Pancreas (tissue), 10 donors: Measurements from ENCODE around the gene RASL11B. TPM values are rescaled to one million over a fixed set of nuclear protein-coding genes. Genes with fewer than 3 reads are reported as not detected.

Experiments
- ATAC-seq, 4 donors: fragments of 200-7000 bp; cut with Tn5 transposase; one replicate each; pipeline versions ENCODE4 v1.8.0 to v1.9.1; 2020; ENCODE audit warnings: mild to moderate bottlenecking in 4 of 4, moderate library complexity in 4 of 4
- DNase-seq, 6 donors: peaks; one replicate each; pipeline ENCODE4 v3.0.0-alpha.2; 2020
- FAIRE-seq: peaks from 2 replicates; lab custom pipeline; 2012; peaks lifted over from hg19 to GRCh38; lab: Jason Lieb, UNC
- H3K27ac ChIP-seq, 4 donors: fragments of 200-600 bp; sonication (generic); 1 replicate in 3 of 4; 2 replicates in 1 of 4; pipeline versions ENCODE4 v1.5.0 to v1.8.0; 2020
- H3K27me3 ChIP-seq, 4 donors: fragments of 200-600 bp; one replicate each; pipeline ENCODE4 v1.8.0; 2021
- H3K36me3 ChIP-seq, 3 donors: fragments of 200-600 bp; sonication (generic) in 1 of 3; one replicate each; pipeline versions ENCODE4 v1.5.0 to v1.8.0; 2020 to 2021
- H3K4me1 ChIP-seq, 3 donors: fragments of 200-600 bp; one replicate each; pipeline ENCODE4 v1.8.0; 2021
- H3K4me3 ChIP-seq, 4 donors: fragments of 200-600 bp; sonication (generic) in 2 of 4; one replicate each; pipeline versions ENCODE4 v1.5.0 to v1.8.0; 2020 to 2021
- H3K9me3 ChIP-seq, 4 donors: fragments of 200-600 bp; one replicate each; pipeline ENCODE4 v1.8.0; 2021
- WGBS, 2 donors: extraction: QIAGEN DNeasy Blood & Tissue Kit; methylation state at CpG; one replicate each; pipeline ENCODE4 v1.1.7; 2013; 5-methylcytosine and 5-hydroxymethylcytosine counted together
- intact Hi-C, 3 donors: fragments of 100-400 bp; cut with DNase I; formaldehyde crosslinking; loops; one replicate each; pipeline versions ENCODE4 v1.11.1 to v1.14.2; 2022
- polyA plus RNA-seq, 2 donors: library from polyadenylated mRNA; stranded (reverse); fragments of 200-250 nt; gene quantifications; one replicate each; pipeline ENCODE4 v1.2.3, GENCODE V29; 2013
- total RNA-seq, 6 donors: library from RNA; stranded (reverse); fragmentation: NEBNext Ultra II Directional in 4 of 6; extraction: Animal tissue kit (Norgen Biotek cat#: 25700) in 4 of 6; gene quantifications; one replicate each; pipeline versions ENCODE4 v1.2.1 to v1.2.4, GENCODE V29; 2021 to 2023
- TF ChIP-seq, protein P1 (sequence below), 4 donors: fragments of 200-600 bp; sonication (generic) in 3 of 4; IDR thresholded peaks; one replicate each; pipeline versions ENCODE4 v1.5.0 to v1.8.0; 2021; ENCODE audit warnings: antibody characterized with exemption in 4 of 4
- donor health status: healthy with polysubstance abuse.
- donor health status: DM: no; HTN: no; CAD: no; lungs with moderate emphysema.
- donor health status: DM: no; HTN: no; CAD: no.
- donor health status: control.
- donor health status: control.
- donor health status: Bipolar disorder and iron deficiency.
- donor health status: DM: yes; HTN: yes; CAD: no.
- donor health status: DM: no; HTN: no; CAD: no.
- donor health status: DM: no; HTN: no; CAD: no.
- donor health status: DM: yes; HTN: yes; CAD: no.

Gene RASL11B
- total and polyA plus RNA-seq, 8 donors: 0.19 to 2.3 (median 0.66) TPM; not detected in 1

DNA sequence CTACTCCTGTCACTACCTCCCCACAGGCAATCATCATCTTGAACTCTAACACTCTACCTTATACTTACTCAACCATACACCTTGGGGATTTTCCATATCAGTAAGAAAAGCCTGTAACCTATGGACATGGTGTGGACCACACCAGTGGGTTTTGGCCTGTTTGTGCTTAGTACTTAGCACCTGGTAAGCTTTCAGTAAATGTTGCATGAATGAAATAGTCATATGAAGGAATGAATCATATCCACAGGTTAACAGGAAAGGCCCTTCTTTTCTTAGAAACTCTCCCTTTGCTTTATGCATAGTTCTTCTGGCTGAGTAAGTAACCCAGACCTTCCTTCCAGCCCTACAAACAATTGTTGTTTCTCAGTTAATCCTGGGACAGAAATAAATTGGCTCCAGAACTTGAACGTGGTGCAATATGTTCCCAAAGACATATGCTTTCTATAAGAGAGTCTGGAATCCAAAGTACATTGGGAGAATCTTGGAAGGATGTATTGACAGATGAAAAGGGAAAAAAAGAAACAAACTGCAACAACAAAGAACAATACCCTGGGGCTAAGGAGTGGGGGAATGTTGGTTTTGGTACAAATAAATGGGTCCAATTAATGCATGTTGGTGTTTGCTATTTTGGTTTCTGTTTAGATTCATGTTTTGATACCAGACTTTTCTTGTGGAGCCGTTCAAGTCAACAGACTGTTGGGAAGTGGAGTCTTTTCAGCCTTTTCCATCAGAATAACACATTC is 27.8 kb downstream of the RASL11B start:
- intact Hi-C loops: no loop called here
- WGBS, 2 donors: 73 to 83% methylated on average over 2 of the region's 2 CpGs
- no peak overlapping the region for H3K27ac ChIP-seq
- no peak for DNase-seq
- FAIRE-seq: no peak
- no peaks in the 10 kb centered on the region for H3K9me3 ChIP-seq
- H3K27me3 ChIP-seq: no peaks in the 10 kb centered on the region
- ATAC-seq: no peak
- no peaks in the 10 kb centered on the region for H3K4me1 ChIP-seq
- H3K4me3 ChIP-seq: no peak overlapping the region
- TF ChIP-seq, protein P1, sequence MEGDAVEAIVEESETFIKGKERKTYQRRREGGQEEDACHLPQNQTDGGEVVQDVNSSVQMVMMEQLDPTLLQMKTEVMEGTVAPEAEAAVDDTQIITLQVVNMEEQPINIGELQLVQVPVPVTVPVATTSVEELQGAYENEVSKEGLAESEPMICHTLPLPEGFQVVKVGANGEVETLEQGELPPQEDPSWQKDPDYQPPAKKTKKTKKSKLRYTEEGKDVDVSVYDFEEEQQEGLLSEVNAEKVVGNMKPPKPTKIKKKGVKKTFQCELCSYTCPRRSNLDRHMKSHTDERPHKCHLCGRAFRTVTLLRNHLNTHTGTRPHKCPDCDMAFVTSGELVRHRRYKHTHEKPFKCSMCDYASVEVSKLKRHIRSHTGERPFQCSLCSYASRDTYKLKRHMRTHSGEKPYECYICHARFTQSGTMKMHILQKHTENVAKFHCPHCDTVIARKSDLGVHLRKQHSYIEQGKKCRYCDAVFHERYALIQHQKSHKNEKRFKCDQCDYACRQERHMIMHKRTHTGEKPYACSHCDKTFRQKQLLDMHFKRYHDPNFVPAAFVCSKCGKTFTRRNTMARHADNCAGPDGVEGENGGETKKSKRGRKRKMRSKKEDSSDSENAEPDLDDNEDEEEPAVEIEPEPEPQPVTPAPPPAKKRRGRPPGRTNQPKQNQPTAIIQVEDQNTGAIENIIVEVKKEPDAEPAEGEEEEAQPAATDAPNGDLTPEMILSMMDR (IDR thresholded peaks at IDR 0.05): no peak
- H3K36me3 ChIP-seq: no peaks in the 10 kb centered on the region

DNA sequence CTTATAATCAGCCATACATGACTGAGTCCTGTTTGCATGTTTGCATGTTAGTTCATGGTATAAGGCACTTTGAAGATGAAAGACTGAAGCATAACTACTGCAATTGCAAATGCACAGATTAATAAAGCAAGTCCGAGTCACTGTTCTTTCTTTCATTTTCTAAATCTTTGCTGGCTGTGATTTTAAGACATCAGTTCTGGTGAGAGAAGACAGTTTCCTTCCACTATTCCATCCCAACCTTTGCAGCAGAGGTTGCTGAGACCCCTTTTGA is 28.3 kb downstream of the RASL11B start:
- DNase-seq: no peak
- H3K27me3 ChIP-seq: no peaks in the 10 kb centered on the region
- WGBS, 2 donors: 92 to 97% methylated on average over 1 of the region's 1 CpG
- ATAC-seq: no peak
- no peak overlapping the region for H3K27ac ChIP-seq
- TF ChIP-seq, protein P1 (IDR thresholded peaks at IDR 0.05): no peak
- H3K9me3 ChIP-seq: no peaks in the 10 kb centered on the region
- H3K36me3 ChIP-seq: no peaks in the 10 kb centered on the region
- no peaks in the 10 kb centered on the region for H3K4me1 ChIP-seq
- FAIRE-seq: no peak
- H3K4me3 ChIP-seq: no peak overlapping the region
- intact Hi-C loops: no loop called here

DNA sequence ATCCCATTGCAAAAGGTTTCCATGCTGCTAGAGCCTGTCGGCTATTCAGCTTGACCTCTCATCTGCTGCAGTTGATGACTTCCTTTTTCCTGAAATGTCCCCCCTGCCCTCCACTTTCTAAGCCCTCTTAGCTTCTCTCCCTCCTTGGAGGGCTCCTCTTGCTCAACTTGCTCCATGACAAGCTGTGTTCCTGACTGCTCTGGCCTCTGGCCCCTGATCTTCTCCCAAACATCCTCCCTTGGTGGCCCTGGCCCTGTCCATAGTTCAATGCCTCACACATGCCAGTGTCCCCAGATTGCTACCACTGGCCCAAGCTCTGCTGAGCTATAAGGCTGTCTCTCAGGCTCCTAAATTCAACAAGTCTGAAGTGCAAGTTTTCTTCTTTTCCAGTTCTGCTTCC is 29.6 kb downstream of the RASL11B start:
- no peak overlapping the region for H3K27ac ChIP-seq
- FAIRE-seq (no peak), DNase-seq (no peak), ATAC-seq (no peak)
- no peaks in the 10 kb centered on the region for H3K9me3 ChIP-seq
- WGBS, 2 donors: 86 to 92% methylated on average over 1 of the region's 1 CpG
- H3K36me3 ChIP-seq: no peaks in the 10 kb centered on the region
- no peaks in the 10 kb centered on the region for H3K4me1 ChIP-seq
- H3K4me3 ChIP-seq: no peak overlapping the region
- TF ChIP-seq, protein P1 (IDR thresholded peaks at IDR 0.05): no peak
- H3K27me3 ChIP-seq: no peaks in the 10 kb centered on the region
- intact Hi-C loops: no loop called here

DNA sequence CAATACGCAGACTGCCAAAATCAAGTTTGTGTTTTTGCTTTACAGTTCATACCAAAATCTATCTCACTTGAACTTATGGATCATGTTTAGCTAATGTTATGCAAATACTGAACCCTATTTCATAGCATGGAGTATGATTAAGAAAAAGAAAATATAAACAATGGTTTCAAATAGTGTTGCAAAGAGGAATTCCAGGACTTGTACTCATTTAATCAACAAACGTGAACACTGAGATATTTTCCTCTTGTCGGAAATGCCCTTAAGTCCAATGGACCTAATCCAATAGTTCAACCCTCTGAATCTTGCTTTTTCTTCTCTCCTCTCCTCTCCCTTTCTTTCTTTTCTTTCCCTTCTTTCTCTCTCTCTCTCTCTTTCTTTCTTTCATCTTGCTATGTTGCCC is 30.8 kb downstream of the RASL11B start:
- Histone ChIP-seq H3K27me3 (no peaks in the 10 kb centered on the region), H3K9me3 (no peaks in the 10 kb centered on the region), H3K4me1 (no peaks in the 10 kb centered on the region), H3K27ac (no peak overlapping the region), H3K4me3 (no peak overlapping the region), H3K36me3 (no peaks in the 10 kb centered on the region)
- TF ChIP-seq, protein P1 (IDR thresholded peaks at IDR 0.05): no peak
- intact Hi-C loops: no loop called here
- 94 to 96% methylated on average over 3 of the region's 3 CpGs for WGBS, 2 donors
- FAIRE-seq (no peak), ATAC-seq (no peak), DNase-seq (no peak)

DNA sequence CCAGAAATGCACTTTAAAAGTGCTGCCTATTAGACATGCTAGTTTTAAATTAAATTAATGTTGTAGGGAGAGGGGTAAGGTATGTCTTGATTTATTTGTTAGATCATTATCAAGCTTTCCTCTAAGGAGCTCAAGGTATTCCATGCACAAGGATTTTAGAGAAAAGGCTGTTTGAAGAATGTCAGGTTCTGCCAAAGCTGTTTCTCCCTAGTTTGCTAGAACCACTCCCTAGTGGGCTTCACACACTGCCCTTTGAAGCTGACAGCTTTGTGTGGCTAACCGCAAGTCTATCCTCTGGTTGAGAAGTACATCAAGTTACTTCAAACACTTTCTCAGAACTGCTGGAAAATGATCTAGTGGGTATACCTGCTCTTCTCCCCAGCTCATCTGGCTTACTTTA is 32.3 kb downstream of the RASL11B start:
- TF ChIP-seq, protein P1 (IDR thresholded peaks at IDR 0.05): no peak
- H3K4me1 ChIP-seq: no peaks in the 10 kb centered on the region
- WGBS, 2 donors: 95 to 97% methylated on average over 1 of the region's 1 CpG
- no peak overlapping the region for H3K4me3 ChIP-seq
- intact Hi-C loops: no loop called here
- no peaks in the 10 kb centered on the region for H3K36me3 ChIP-seq
- FAIRE-seq (no peak), ATAC-seq (no peak), DNase-seq (no peak)
- no peak overlapping the region for H3K27ac ChIP-seq
- H3K9me3 ChIP-seq: no peaks in the 10 kb centered on the region
- H3K27me3 ChIP-seq: no peaks in the 10 kb centered on the region
